Measurements from ENCODE around the gene KIF1A. TPM values are rescaled to one million over a fixed set of nuclear protein-coding genes. Genes with fewer than 3 reads are reported as not detected.

The KIF1A gene
- total and polyA plus RNA-seq, 8 donors = 32.4 to 76.0 (median 62.1) TPM

GRCh38 chr2:240768216-240768615, 51.8 kb downstream of the KIF1A start:
- no peaks in the 10 kb centered on the region for H3K9me3 ChIP-seq
- WGBS, 2 donors = 90 to 94% methylated on average over 7 of the region's 7 CpGs
- no peak for TF ChIP-seq CTCF (IDR thresholded peaks at IDR 0.05)
- no peak for DNase-seq
- no peaks in the 10 kb centered on the region for H3K27me3 ChIP-seq
- no peaks in the 10 kb centered on the region for H3K4me1 ChIP-seq
- no peak overlapping the region for H3K27ac ChIP-seq
- no peak overlapping the region for H3K4me3 ChIP-seq
- FAIRE-seq = no peak
- ATAC-seq = no peak
- peaks cover 0 to 30% (median 0%) of the 10 kb centered on the region in 3 donors for H3K36me3 ChIP-seq
- intact Hi-C loops (cut with DNase I) = no loop called here

DNA sequence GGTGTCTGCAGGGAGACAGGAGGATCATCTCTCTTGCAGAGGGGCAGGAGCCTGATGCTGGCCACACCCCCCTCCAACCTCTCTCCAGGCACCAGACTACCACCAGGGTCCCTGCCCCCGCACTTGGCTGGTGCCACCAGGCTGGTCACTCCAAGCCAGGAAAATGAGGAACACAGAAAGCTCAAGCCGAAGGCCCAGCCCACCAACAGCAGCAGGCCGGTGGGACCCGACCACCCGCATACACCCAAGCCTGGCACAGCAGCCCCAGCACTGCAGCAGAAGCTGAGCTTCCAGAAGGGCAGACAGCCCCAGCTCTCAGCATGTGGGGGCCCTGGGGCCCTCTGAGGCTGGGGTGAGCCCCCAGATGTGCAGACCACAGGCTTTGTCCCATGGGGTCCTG, 52.7 kb downstream of the KIF1A start:
- Histone ChIP-seq H3K4me3 (no peak overlapping the region), H3K27me3 (no peaks in the 10 kb centered on the region), H3K4me1 (no peaks in the 10 kb centered on the region), H3K9me3 (no peaks in the 10 kb centered on the region), H3K27ac (no peak overlapping the region), H3K36me3 (peaks cover 0 to 29% (median 0%) of the 10 kb centered on the region in 3 donors)
- no peak for DNase-seq
- intact Hi-C loops (cut with DNase I) = no loop called here
- ATAC-seq = no peak
- WGBS, 2 donors = 93 to 94% methylated on average over 5 of the region's 5 CpGs
- no peak for FAIRE-seq
- TF ChIP-seq CTCF (IDR thresholded peaks at IDR 0.05) = no peak

DNA sequence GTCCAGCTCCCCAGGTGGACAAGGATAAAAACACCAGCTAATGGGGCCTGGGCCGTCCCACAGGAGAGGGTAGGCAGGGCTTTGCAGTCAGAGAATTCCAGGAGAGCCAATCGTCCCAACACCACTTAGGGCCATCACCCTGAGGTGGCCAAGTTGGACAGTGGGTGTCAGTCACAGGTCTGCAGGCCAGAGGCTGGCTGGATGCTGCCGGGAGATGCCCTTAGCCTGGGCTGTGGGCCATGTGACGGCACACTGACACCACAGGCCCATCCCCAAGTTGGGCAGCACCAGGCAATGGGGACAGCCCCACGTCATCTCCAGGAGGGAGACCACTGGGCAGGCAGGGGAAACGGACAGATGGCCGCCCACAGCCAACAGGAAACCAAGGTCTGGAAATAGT, 53.9 kb downstream of the KIF1A start:
- no peak for ATAC-seq
- WGBS, 2 donors = 89 to 94% methylated on average over 7 of the region's 7 CpGs
- intact Hi-C loops (cut with DNase I) = no loop called here
- H3K4me1 ChIP-seq = no peaks in the 10 kb centered on the region
- no peak for TF ChIP-seq CTCF (IDR thresholded peaks at IDR 0.05)
- peaks cover 0 to 30% (median 0%) of the 10 kb centered on the region in 3 donors for H3K36me3 ChIP-seq
- H3K27ac ChIP-seq = no peak overlapping the region
- H3K27me3 ChIP-seq = no peaks in the 10 kb centered on the region
- no peak for DNase-seq
- H3K4me3 ChIP-seq = no peak overlapping the region
- no peaks in the 10 kb centered on the region for H3K9me3 ChIP-seq
- no peak for FAIRE-seq

DNA sequence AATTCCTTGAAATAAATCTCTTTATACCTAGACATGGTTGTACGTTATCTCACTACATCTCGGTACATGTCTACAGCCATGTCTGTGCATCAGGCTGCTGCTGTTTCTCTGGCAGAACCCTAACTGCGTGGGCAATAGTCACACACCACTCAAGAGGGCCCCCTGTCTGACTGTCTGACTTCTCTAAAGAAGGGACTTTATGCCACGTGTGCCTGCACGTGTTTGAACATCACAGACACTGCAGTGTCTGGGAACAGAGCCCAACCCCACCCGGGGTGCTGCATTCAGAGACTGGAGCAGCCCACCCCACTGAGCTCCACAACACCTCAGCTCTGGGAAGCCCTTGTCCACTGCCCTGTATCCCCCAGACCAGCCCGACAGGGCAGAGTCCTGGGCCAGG, 55.0 kb downstream of the KIF1A start:
- intact Hi-C loops (cut with DNase I) = no loop called here
- H3K27ac ChIP-seq = no peak overlapping the region

More for the DNA sequence above, 55.0 kb downstream of the KIF1A start:
- Histone ChIP-seq H3K4me1 (no peaks in the 10 kb centered on the region), H3K27me3 (no peaks in the 10 kb centered on the region), H3K9me3 (no peaks in the 10 kb centered on the region), H3K36me3 (peaks cover 0 to 30% (median 0%) of the 10 kb centered on the region in 3 donors), H3K4me3 (no peak overlapping the region)
- ATAC-seq (no peak), DNase-seq (no peak), FAIRE-seq (no peak)
- WGBS, 2 donors = 84 to 88% methylated on average over 7 of the region's 7 CpGs
- no peak for TF ChIP-seq CTCF (IDR thresholded peaks at IDR 0.05)
